SK-N-SH (cell line): ENCODE measurements around the gene MYO3A. TPM values are rescaled to one million over a fixed set of nuclear protein-coding genes. Genes with fewer than 3 reads are reported as not detected.

Experiments used
- CTCF ChIA-PET: fragments of 300-600, 350-600 bp; formaldehyde crosslinking; extraction: SDS; loops from one replicate; lab custom pipeline; 2021; lab: Yijun Ruan, JAX
- POLR2A ChIA-PET: fragments of 350-600 bp; sonication (Branson Sonifier 250); formaldehyde crosslinking; extraction: SDS; loops from one replicate; lab custom pipeline; 2020; ENCODE audit warnings: antibody characterized with exemption, inconsistent platforms; lab: Yijun Ruan, JAX
- DNase-seq: peaks from one replicate; pipeline ENCODE4 v3.0.0; 2012
- H2AFZ ChIP-seq: fragments of 200-600 bp; sonication (generic); 2 replicates; pipeline ENCODE4 v1.8.1; 2016; ENCODE audit warnings: antibody characterized with exemption, mild to moderate bottlenecking, low read depth
- H3F3A ChIP-seq: fragments of 200-600 bp; sonication (generic); replicated peaks from 2 replicates; pipeline ENCODE3; 2016; ENCODE audit warnings: antibody characterized with exemption, mild to moderate bottlenecking; ENCODE audit not compliant: insufficient read depth
- H3K27ac ChIP-seq, 2 experiments: fragments of 200-500 bp in 1 of 2; fragments of 200-600 bp in 1 of 2; sonication (Bioruptor generic) in 1 of 2; sonication (generic), shearing (Covaris generic) in 1 of 2; 2 replicates each; pipeline versions ENCODE4 v1.5.1 to v1.6.1; 2014 to 2016; ENCODE audit warnings: low read depth in 2 of 2, inconsistent platforms in 1 of 2, low read length in 1 of 2, mild to moderate bottlenecking in 1 of 2, mixed read lengths in 1 of 2
- H3K27me3 ChIP-seq: fragments of 200-600 bp; sonication (generic), shearing (Covaris generic); 2 replicates; pipeline ENCODE4 v1.6.1; 2016; ENCODE audit warnings: mixed run types; ENCODE audit not compliant: insufficient read depth
- H3K36me3 ChIP-seq, 2 experiments: fragments of 200-500 bp in 1 of 2; fragments of 200-600 bp in 1 of 2; sonication (Bioruptor generic) in 1 of 2; sonication (generic) in 1 of 2; replicated peaks in 1 of 2; 2 replicates each; pipeline versions ENCODE3 to v1.5.1; 2014 to 2016; ENCODE audit warnings: low read length in 1 of 2, mild to moderate bottlenecking in 1 of 2; ENCODE audit not compliant: insufficient read depth in 2 of 2, control insufficient read depth in 1 of 2
- H3K4me1 ChIP-seq, 2 experiments: fragments of 200-500 bp in 1 of 2; fragments of 200-600 bp in 1 of 2; sonication (Bioruptor generic) in 1 of 2; sonication (generic), shearing (Covaris generic) in 1 of 2; 2 replicates each; pipeline versions ENCODE4 v1.5.1 to v1.6.1; 2014 to 2016; ENCODE audit warnings: low read depth in 1 of 2, low read length in 1 of 2, mixed run types in 1 of 2; ENCODE audit not compliant: insufficient read depth in 2 of 2, control insufficient read depth in 1 of 2
- H3K4me2 ChIP-seq: fragments of 200-600 bp; sonication (generic), shearing (Covaris generic); 2 replicates; pipeline ENCODE4 v1.6.1; 2017; ENCODE audit warnings: mixed run types
- H3K4me3 ChIP-seq, 2 experiments: fragments of 200-500 bp in 1 of 2; fragments of 200-600 bp in 1 of 2; sonication (Bioruptor generic) in 1 of 2; sonication (generic), shearing (Covaris generic) in 1 of 2; 2 replicates each; pipeline versions ENCODE4 v1.5.1 to v1.8.1; 2014 to 2016; ENCODE audit warnings: low read depth in 2 of 2, inconsistent platforms in 1 of 2, low read length in 1 of 2, mild to moderate bottlenecking in 1 of 2, mixed read lengths in 1 of 2, moderate library complexity in 1 of 2
- H3K79me2 ChIP-seq: fragments of 200-600 bp; sonication (generic); 2 replicates; pipeline ENCODE4 v1.8.1; 2017; ENCODE audit warnings: mild to moderate bottlenecking; ENCODE audit not compliant: insufficient read depth
- H3K9ac ChIP-seq: fragments of 200-600 bp; sonication (generic); 2 replicates; pipeline ENCODE4 v1.6.1; 2017; ENCODE audit warnings: mixed run types
- H3K9me2 ChIP-seq: fragments of 200-600 bp; sonication (generic); 2 replicates; pipeline ENCODE4 v1.6.1; 2017; ENCODE audit warnings: mixed run types
- H3K9me3 ChIP-seq: fragments of 200-600 bp; sonication (generic); 2 replicates; pipeline ENCODE4 v1.6.1; 2017; ENCODE audit warnings: mixed run types, mild to moderate bottlenecking, moderate library complexity
- H4K20me1 ChIP-seq: fragments of 200-600 bp; sonication (generic); 2 replicates; pipeline ENCODE4 v1.6.1; 2017; ENCODE audit warnings: mild to moderate bottlenecking, mixed run types; ENCODE audit not compliant: insufficient read depth
- CHD2 ChIP-seq: fragments of 150-350 bp; IDR thresholded peaks from 2 replicates; pipeline ENCODE4 v1.6.1; 2018; ENCODE audit warnings: low read length; ENCODE audit not compliant: partially characterized antibody
- EP300 ChIP-seq, 2 experiments: IDR thresholded peaks; 2 replicates each; pipeline versions ENCODE4 v1.4.0 to v1.6.1; 2012; ENCODE audit warnings: borderline replicate concordance in 1 of 2, low read depth in 1 of 2, low read length in 1 of 2
- FOXM1 ChIP-seq: IDR thresholded peaks from 2 replicates; pipeline ENCODE4 v1.4.0; 2012; ENCODE audit warnings: low read depth, mild to moderate bottlenecking
- JUND ChIP-seq: IDR thresholded peaks from 2 replicates; pipeline ENCODE4 v1.4.0; 2012
- MEF2A ChIP-seq: IDR thresholded peaks from 2 replicates; pipeline ENCODE4 v1.4.0; 2012; ENCODE audit warnings: low read depth, borderline replicate concordance
- NFIC ChIP-seq: IDR thresholded peaks from 2 replicates; pipeline ENCODE4 v1.4.0; 2012; ENCODE audit warnings: borderline replicate concordance
- NRF1 ChIP-seq: IDR thresholded peaks from 2 replicates; pipeline ENCODE4 v1.6.1; 2012; ENCODE audit warnings: low read depth, mild to moderate bottlenecking, low read length
- POLR2AphosphoS5 ChIP-seq: IDR thresholded peaks from 2 replicates; pipeline ENCODE4 v1.6.1; 2012; ENCODE audit warnings: low read depth, low read length
- RAD21 ChIP-seq: IDR thresholded peaks from 2 replicates; pipeline ENCODE4 v1.6.1; 2012; ENCODE audit warnings: mild to moderate bottlenecking, low read length
- RCOR1 ChIP-seq: fragments of 150-350 bp; IDR thresholded peaks from 2 replicates; pipeline ENCODE4 v1.6.1; 2017; ENCODE audit warnings: antibody characterized with exemption, low read length
- TCF12 ChIP-seq: IDR thresholded peaks from 2 replicates; pipeline ENCODE4 v1.4.0; 2012
- YY1 ChIP-seq: IDR thresholded peaks from 2 replicates; pipeline ENCODE4 v1.4.0; 2012; ENCODE audit warnings: low read depth, mild to moderate bottlenecking
- WGBS: methylation state at CpG from one replicate; pipeline ENCODE4 v1.1.6; 2017; ENCODE audit warnings: low lambda C conversion rate; 5-methylcytosine and 5-hydroxymethylcytosine counted together
- polyA plus RNA-seq, 3 experiments: library from polyadenylated mRNA; depleted of rRNA; stranded (reverse); fragments of >200 nt; gene quantifications; 2 replicates each; pipeline ENCODE4 v1.2.3, GENCODE V29; 2012
- TF ChIP-seq, protein P1 (sequence below): IDR thresholded peaks from 2 replicates; pipeline ENCODE4; 2012
- TF ChIP-seq, protein P2 (sequence below): fragments of 150-350 bp; IDR thresholded peaks from 2 replicates; pipeline ENCODE4 v1.6.1; 2016; ENCODE audit warnings: mild to moderate bottlenecking, low read depth, low read length
- TF ChIP-seq, protein P3 (sequence below): IDR thresholded peaks from 2 replicates; pipeline ENCODE4 v1.4.0; 2012; ENCODE audit warnings: low read depth
- TF ChIP-seq, protein P4 (sequence below): fragments of 200-600 bp; sonication (generic); IDR thresholded peaks from 2 replicates; pipeline ENCODE4 v1.6.1; 2017; ENCODE audit warnings: antibody characterized with exemption, mild to moderate bottlenecking, moderate library complexity
- TF ChIP-seq, protein P5 (sequence below): IDR thresholded peaks from 2 replicates; pipeline ENCODE4 v1.4.0; 2012; ENCODE audit warnings: low read depth, borderline replicate concordance

Gene MYO3A
- polyA plus RNA-seq, 1 of the 3 experiments (the other 2 are of a cell fraction), result not detected

DNA sequence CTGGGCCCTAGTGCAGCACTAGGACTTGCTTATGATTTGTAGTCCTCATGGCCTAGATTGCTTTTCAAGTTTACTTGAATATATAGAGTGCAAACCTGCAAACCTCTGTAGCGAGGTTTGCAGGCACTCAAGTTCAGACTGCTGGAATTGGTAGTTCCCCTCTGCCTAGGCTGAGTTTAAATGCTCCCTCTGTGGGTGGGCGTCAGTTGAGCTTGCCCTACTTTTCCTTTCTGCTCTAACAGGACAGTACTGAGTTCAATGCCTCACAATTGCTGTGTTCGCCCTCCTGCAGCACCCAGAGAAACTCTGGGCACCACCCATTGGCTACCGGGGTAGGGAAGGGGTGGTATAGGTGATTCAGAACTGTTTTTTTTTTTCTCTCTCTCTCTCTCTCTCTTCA is 31.6 kb downstream of the MYO3A start:
- Histone ChIP-seq H2AFZ (no peak overlapping the region), H3K4me1 (no peaks in the 10 kb centered on the region), H3K79me2 (no peaks in the 10 kb centered on the region), H3K9ac (no peak overlapping the region), H3K27ac (no peak overlapping the region), H3K4me3 (no peak overlapping the region), H4K20me1 (no peaks in the 10 kb centered on the region), H3F3A (no peaks in the 10 kb centered on the region), H3K36me3 (no peaks in the 10 kb centered on the region)
- WGBS, result 6% methylated on average over 4 of the region's 4 CpGs
- no peak for DNase-seq
- TF ChIP-seq NFIC (no peak), RAD21 (no peak), POLR2AphosphoS5 (no peak), TCF12 (no peak), FOXM1 (no peak), JUND (no peak), CHD2 (no peak), MEF2A (no peak), RCOR1 (no peak), YY1 (no peak), EP300 (IDR thresholded peaks at IDR 0.05; ENCODE audit: borderline replicate concordance in 1 of 2, low read depth in 1 of 2, low read length in 1 of 2) (no peak), NRF1 (no peak)
- TF ChIP-seq, protein P1, sequence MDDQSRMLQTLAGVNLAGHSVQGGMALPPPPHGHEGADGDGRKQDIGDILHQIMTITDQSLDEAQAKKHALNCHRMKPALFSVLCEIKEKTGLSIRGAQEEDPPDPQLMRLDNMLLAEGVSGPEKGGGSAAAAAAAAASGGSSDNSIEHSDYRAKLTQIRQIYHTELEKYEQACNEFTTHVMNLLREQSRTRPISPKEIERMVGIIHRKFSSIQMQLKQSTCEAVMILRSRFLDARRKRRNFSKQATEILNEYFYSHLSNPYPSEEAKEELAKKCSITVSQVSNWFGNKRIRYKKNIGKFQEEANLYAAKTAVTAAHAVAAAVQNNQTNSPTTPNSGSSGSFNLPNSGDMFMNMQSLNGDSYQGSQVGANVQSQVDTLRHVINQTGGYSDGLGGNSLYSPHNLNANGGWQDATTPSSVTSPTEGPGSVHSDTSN, result no peak
- TF ChIP-seq, protein P2, sequence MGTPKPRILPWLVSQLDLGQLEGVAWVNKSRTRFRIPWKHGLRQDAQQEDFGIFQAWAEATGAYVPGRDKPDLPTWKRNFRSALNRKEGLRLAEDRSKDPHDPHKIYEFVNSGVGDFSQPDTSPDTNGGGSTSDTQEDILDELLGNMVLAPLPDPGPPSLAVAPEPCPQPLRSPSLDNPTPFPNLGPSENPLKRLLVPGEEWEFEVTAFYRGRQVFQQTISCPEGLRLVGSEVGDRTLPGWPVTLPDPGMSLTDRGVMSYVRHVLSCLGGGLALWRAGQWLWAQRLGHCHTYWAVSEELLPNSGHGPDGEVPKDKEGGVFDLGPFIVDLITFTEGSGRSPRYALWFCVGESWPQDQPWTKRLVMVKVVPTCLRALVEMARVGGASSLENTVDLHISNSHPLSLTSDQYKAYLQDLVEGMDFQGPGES, result no peak
- TF ChIP-seq, protein P3, sequence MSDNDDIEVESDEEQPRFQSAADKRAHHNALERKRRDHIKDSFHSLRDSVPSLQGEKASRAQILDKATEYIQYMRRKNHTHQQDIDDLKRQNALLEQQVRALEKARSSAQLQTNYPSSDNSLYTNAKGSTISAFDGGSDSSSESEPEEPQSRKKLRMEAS, result no peak
- TF ChIP-seq, protein P4, sequence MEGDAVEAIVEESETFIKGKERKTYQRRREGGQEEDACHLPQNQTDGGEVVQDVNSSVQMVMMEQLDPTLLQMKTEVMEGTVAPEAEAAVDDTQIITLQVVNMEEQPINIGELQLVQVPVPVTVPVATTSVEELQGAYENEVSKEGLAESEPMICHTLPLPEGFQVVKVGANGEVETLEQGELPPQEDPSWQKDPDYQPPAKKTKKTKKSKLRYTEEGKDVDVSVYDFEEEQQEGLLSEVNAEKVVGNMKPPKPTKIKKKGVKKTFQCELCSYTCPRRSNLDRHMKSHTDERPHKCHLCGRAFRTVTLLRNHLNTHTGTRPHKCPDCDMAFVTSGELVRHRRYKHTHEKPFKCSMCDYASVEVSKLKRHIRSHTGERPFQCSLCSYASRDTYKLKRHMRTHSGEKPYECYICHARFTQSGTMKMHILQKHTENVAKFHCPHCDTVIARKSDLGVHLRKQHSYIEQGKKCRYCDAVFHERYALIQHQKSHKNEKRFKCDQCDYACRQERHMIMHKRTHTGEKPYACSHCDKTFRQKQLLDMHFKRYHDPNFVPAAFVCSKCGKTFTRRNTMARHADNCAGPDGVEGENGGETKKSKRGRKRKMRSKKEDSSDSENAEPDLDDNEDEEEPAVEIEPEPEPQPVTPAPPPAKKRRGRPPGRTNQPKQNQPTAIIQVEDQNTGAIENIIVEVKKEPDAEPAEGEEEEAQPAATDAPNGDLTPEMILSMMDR, result no peak
- TF ChIP-seq, protein P5, sequence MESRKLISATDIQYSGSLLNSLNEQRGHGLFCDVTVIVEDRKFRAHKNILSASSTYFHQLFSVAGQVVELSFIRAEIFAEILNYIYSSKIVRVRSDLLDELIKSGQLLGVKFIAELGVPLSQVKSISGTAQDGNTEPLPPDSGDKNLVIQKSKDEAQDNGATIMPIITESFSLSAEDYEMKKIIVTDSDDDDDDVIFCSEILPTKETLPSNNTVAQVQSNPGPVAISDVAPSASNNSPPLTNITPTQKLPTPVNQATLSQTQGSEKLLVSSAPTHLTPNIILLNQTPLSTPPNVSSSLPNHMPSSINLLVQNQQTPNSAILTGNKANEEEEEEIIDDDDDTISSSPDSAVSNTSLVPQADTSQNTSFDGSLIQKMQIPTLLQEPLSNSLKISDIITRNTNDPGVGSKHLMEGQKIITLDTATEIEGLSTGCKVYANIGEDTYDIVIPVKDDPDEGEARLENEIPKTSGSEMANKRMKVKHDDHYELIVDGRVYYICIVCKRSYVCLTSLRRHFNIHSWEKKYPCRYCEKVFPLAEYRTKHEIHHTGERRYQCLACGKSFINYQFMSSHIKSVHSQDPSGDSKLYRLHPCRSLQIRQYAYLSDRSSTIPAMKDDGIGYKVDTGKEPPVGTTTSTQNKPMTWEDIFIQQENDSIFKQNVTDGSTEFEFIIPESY, result no peak
- TF ChIP-seq, all 33 proteins: peak for 0
- Histone ChIP-seq H3K9me3 (no peaks in the 10 kb centered on the region), H3K4me2 (no peak overlapping the region), H3K27me3 (no peaks in the 10 kb centered on the region), H3K9me2 (no peaks in the 10 kb centered on the region)
- CTCF ChIA-PET, result no interaction called here
- POLR2A ChIA-PET, result no interaction called here
